ENCODE results near the gene GPM6B. TPM values are rescaled to one million over a fixed set of nuclear protein-coding genes. Genes with fewer than 3 reads are reported as not detected.

The GPM6B gene
- total and polyA plus RNA-seq, 8 donors, result 0.29 to 67.9 (median 8.3) TPM

GRCh38 chrX:13798184-13798583, 18.7 kb downstream of the GPM6B start:
- intact Hi-C loops (cut with DNase I; ENCODE audit: low total_unique reads), result no loop called here
- H3K27ac ChIP-seq, result no peak overlapping the region
- no peaks in the 10 kb centered on the region for H3K4me1 ChIP-seq
- DNase-seq, result no peak
- H3K36me3 ChIP-seq, result no peaks in the 10 kb centered on the region
- H3K27me3 ChIP-seq, result no peaks in the 10 kb centered on the region
- TF ChIP-seq POLR2A (IDR thresholded peaks at IDR 0.05) (no peak), CTCF (IDR thresholded peaks at IDR 0.05) (no peak), POLR2AphosphoS5 (IDR thresholded peaks at IDR 0.05) (no peak), EP300 (IDR thresholded peaks at IDR 0.05) (no peak)
- no peaks in the 10 kb centered on the region for H3K9me3 ChIP-seq
- 91 to 97% (median 94%) methylated on average over 4 of the region's 4 CpGs for WGBS, 5 donors
- H3K4me3 ChIP-seq, result no peak overlapping the region

GRCh38 chrX:13797512-13797911, 19.4 kb downstream of the GPM6B start:
- no peaks in the 10 kb centered on the region for H3K9me3 ChIP-seq
- WGBS, 5 donors, result 91 to 100% (median 93%) methylated on average over 4 of the region's 4 CpGs

GRCh38 chrX:13794417-13794816, 22.5 kb downstream of the GPM6B start:
- Histone ChIP-seq H3K4me3 (no peak overlapping the region), H3K36me3 (no peaks in the 10 kb centered on the region), H3K4me1 (no peaks in the 10 kb centered on the region), H3K27ac (no peak overlapping the region), H3K9me3 (no peaks in the 10 kb centered on the region), H3K27me3 (no peaks in the 10 kb centered on the region)
- WGBS, 5 donors, result 58 to 85% (median 76%) methylated on average over 10 of the region's 10 CpGs
- no peak for TF ChIP-seq CTCF (IDR thresholded peaks at IDR 0.05)
- DNase-seq, result no peak
- intact Hi-C loops (cut with DNase I; ENCODE audit: low total_unique reads), result no loop called here

More at GRCh38 chrX:13797512-13797911, 19.4 kb downstream of the GPM6B start:
- TF ChIP-seq CTCF (IDR thresholded peaks at IDR 0.05), result no peak
- no peak for TF ChIP-seq POLR2A (IDR thresholded peaks at IDR 0.05)
- TF ChIP-seq POLR2AphosphoS5 (IDR thresholded peaks at IDR 0.05), result no peak
- no peak for TF ChIP-seq EP300 (IDR thresholded peaks at IDR 0.05)
- Histone ChIP-seq H3K27ac (no peak overlapping the region), H3K27me3 (no peaks in the 10 kb centered on the region), H3K4me3 (no peak overlapping the region), H3K36me3 (no peaks in the 10 kb centered on the region), H3K4me1 (no peaks in the 10 kb centered on the region)
- DNase-seq, result no peak
- intact Hi-C loops (cut with DNase I; ENCODE audit: low total_unique reads), result no loop called here

- TF ChIP-seq POLR2AphosphoS5 (IDR thresholded peaks at IDR 0.05), result no peak
- no peak for TF ChIP-seq POLR2A (IDR thresholded peaks at IDR 0.05)
- TF ChIP-seq CTCF (IDR thresholded peaks at IDR 0.05), result no peak
- no peak for TF ChIP-seq EP300 (IDR thresholded peaks at IDR 0.05)
- WGBS, 5 donors, result 58 to 87% (median 82%) methylated on average over 2 of the region's 2 CpGs
- no peaks in the 10 kb centered on the region for H3K36me3 ChIP-seq
- intact Hi-C loops (cut with DNase I; ENCODE audit: low total_unique reads), result no loop called here
- DNase-seq, result no peak
- H3K27ac ChIP-seq, result no peak overlapping the region
- H3K4me1 ChIP-seq, result no peaks in the 10 kb centered on the region
- H3K9me3 ChIP-seq, result no peaks in the 10 kb centered on the region
- H3K27me3 ChIP-seq, result no peaks in the 10 kb centered on the region
- H3K4me3 ChIP-seq, result no peak overlapping the region
Measured at GRCh38 chrX:13793897-13794296, 23.0 kb downstream of the GPM6B start.

All from stomach (tissue), 9 donors.